SKM-1 (cell line): ENCODE measurements around the gene UNC80.

Experiments used
- DNase-seq: peaks from one replicate; lab custom pipeline; 2025; ENCODE audit not compliant: unreplicated experiment; lab: John Stamatoyannopoulos, UW

UNC80 gene

DNA sequence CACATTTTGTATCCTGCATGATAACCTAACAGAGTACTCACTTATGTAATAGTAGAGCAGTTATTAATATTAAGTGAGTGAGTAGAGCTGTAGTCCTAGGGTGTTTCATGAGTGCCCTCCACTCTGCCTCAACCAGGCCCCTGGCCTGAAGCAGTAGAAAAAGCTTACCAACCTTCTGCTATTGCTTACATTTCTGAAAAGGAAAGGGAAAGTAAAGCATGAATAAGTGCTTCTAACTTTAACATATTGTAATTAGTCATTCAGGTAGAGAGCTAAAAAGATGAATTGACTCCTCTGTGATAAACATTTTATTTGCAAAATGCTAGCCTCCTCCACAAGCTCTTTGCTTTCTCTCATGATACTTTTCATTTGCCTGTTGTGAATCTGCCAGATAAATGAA, 136.1 kb downstream of the UNC80 start:
- DNase-seq: no peak

- no peak for DNase-seq
Measured at GRCh38 chr2:209908511-209908910, 136.9 kb downstream of the UNC80 start.

- DNase-seq: no peak
Measured at GRCh38 chr2:209911486-209911885, 139.9 kb downstream of the UNC80 start.

- DNase-seq: no peak
Measured at GRCh38 chr2:209913786-209914345, 142.2 kb downstream of the UNC80 start.

- DNase-seq: no peak
Measured at GRCh38 chr2:209917154-209917771, 145.6 kb downstream of the UNC80 start.

DNA sequence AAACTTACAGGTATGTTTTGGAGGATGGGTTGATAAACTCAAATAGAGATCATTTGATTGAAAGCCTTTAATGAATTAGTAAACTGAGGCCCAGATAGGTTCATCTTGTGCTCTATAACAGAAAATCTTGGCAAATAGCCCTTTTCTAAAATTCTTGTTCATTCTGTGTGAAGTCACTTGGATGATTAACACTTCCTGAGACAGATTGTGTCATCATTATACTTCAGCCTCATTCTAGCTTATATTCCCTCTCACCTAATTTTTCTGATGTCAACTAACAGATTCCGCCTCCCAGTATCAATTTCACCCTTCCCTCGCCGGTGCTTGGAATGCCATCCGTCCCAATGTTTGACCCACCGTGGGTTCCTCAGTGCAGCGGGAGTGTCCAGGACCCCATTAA, 146.6 kb downstream of the UNC80 start:
- DNase-seq: no peak

- no peak for DNase-seq
Measured at GRCh38 chr2:209922116-209922515, 150.5 kb downstream of the UNC80 start.

- no peak for DNase-seq
Measured at GRCh38 chr2:209929369-209929768, 157.7 kb downstream of the UNC80 start.

GRCh38 chr2:209933499-209934483, 162.2 kb downstream of the UNC80 start:
- DNase-seq: no peak

GRCh38 chr2:209936106-209936666, 164.6 kb downstream of the UNC80 start:
- DNase-seq: no peak

DNA sequence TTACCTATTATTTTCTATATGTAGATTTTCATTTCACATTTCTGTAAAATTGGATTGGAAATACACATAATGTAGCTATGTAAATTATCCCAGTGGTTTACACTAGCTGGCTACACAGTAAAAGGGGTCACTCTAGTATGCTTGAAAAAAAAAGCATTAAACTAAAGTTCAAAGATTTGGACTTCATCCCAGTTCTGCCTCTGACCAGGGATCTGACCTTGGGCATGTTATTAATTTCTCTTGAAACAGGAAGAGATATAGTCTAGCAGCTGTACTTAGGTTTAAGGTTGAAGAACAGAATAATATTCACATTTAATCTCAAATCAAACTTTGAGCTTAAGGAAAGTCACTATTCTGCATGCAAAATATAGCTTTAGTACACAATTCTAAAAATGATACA, 166.3 kb downstream of the UNC80 start:
- no peak for DNase-seq

- DNase-seq: no peak
Measured at GRCh38 chr2:209938906-209939305, 167.3 kb downstream of the UNC80 start.

DNA sequence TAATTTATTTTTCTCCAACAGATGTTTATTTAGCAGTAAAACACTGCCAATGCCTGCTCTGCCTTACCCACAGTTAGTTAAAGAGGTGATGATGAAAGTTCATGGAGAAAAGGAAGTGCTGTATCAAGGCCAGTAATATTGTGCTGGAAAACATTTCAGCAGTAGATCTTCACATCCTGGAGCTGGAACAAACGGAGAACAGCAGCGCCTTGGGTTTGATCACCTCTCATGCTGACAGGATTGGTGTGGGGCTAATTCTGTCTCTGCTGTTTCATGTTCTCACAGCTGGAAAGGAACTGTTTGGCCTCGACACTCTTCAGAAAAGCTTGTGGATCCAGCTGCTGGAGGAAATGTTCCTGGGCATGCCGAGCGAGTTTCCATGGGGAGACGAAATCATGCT, 169.3 kb downstream of the UNC80 start:
- no peak for DNase-seq

GRCh38 chr2:209942426-209942825, 170.8 kb downstream of the UNC80 start:
- no peak for DNase-seq

DNA sequence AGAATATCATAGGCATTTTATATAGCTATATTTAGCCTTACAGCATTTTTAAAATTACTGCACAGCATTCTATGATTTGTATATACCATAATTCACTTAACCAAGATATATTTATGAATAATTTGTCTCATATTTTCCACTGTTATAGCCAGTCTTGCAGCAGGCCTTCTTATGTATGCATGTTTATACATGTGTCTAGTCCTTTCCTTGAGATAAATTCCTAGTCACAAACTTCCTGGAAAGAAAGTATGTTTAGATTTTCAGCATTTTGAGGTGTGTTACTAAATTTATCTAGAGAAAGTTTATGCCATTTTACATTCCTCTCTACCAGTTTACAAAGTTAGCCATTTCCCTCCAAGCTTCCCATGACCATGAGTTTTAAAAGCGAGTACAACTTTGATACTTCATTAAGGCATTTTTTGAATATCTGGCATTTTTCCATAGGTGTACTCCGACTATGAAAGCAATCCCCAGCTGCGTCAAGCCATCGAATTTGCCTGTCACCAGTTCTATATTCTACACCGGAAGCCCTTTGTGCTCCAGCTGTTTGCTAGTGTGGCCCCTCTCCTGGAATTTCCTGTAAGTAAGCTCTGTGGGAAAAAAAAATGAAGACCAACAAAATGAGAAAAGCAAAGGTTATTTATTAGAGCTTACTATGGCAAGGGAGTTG, 171.4 kb downstream of the UNC80 start:
- DNase-seq: no peak

DNA sequence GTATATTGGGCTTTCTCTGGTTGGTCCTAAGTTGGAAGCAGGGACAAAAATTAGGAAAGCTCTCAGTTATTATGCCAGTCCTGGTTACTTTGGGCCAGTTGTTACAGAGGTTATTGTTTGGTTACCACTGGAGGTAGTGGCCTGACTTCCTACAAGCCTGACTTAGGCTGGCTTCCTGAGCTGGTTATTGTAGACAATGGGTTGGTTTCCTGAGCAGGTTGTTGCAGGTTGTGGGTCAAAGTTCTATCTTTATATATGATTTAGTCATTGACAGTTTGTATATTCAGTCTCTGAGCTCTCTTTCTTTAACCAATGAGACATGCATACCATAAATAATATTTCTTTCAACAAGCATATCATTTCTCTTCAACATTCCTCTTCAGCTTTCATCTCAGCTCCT, 172.1 kb downstream of the UNC80 start:
- no peak for DNase-seq

DNA sequence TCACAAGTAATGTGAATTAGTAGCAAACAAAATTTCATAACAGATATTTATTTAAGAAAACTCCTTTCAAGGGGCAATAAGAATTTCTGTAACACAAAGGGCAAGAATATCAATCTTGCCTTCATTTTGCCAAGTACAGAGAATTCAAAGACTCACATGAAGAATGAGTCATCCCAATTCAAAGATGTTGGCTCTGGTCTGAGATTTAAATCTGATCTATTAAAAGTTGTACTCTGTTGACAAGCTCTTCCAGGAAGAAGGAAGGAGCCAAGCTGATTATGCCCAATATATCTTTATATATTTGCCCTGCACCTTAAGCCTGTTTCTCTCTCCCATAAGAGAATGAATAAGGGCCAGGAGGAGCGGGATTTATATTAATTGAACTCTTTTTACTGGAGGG, 174.9 kb downstream of the UNC80 start:
- no peak for DNase-seq

DNA sequence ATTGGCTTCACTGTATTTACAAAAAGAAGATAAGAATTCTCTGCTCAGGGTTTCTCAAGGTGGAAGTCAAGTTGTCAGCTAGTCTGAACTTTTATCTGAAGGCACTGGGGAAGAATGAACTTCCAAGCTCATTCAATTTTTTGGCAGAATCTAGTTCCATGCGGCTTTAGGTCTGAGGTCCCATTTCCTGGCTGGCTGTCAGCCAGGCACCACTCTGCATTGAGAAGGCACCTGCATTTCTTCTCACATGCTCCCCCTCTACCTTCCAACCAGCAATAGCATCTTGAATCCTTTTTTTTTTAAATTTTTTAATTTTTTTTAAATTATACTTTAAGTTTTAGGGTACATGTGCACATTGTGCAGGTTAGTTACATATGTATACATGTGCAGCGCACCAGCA, 184.6 kb downstream of the UNC80 start:
- DNase-seq: no peak

DNA sequence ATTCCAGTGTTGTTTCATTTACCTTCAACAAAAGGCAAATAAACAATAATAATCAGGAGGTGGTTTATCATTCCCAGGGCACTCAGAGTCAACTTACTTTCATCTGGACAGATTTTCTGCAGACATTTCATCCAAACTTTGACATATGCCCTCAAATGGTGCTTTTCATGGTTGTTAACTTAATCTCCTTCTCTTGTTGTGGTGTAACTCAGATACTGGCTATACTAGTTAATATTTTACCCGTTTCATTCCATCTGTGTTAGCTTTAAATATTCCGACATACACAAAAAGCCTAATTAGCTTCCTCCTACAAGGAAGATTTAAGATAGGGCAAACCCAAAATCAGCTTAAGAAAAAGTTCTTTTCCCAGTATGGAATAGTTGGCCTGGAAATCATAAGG, 186.4 kb downstream of the UNC80 start:
- DNase-seq: no peak

DNA sequence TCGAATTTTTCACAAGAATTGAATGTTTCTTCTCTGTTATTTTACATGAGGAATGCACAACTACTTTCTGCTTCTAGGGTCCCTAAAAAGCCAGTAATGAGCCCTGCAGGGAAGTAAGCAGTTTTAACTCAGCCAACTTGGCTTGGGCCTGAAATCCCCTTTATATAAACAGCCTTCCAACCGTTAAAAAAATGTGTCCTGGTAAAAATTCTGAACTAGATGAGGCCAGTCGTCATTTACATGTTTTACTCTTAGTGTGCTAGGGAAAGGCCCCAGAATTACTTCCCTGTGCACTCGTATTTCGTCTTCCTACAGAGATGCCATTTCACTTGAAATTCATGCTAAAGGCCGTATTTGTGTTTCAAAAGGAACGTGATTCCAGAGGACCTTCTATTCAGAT, 188.4 kb downstream of the UNC80 start:
- DNase-seq: no peak
